HG03045 (cell line): Measurements from ENCODE around the gene MAML3.

ENCODE experiments used
- ATAC-seq: cut with Tn5 transposase; IDR thresholded peaks from one replicate; pipeline ENCODE4 v1.9.1; 2021; ENCODE audit warnings: mild to moderate bottlenecking, moderate library complexity; ENCODE audit not compliant: unreplicated experiment

MAML3 gene

GRCh38 chr4:140156529-140157171 lies 2.7 kb upstream of the MAML3 start:
- ATAC-seq: peak; percentile 78

DNA sequence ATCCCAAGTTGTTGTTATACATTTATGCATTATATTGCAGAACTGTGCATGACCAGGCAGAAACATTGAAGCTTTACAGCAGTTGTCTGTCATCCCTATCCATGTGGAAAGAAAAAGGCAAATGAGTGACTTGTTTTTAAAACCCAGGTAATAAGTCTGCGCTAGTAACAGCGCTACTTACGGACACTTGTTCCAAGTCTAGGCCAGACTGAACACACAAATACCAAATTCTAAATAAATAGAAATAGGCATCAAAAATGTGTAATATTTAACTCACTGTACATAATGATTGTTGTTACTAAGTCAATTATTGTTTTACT lies 548 bp upstream of the MAML3 start:
- ATAC-seq: no peak

- no peak for ATAC-seq
These were observed 616 bp downstream of the MAML3 start for GRCh38 chr4:140153419-140153717.

- no peak for ATAC-seq
These were observed 1.1 kb downstream of the MAML3 start for GRCh38 chr4:140152751-140153418.

- ATAC-seq: no peak
These were observed 1.8 kb downstream of the MAML3 start for GRCh38 chr4:140152013-140152703.

DNA sequence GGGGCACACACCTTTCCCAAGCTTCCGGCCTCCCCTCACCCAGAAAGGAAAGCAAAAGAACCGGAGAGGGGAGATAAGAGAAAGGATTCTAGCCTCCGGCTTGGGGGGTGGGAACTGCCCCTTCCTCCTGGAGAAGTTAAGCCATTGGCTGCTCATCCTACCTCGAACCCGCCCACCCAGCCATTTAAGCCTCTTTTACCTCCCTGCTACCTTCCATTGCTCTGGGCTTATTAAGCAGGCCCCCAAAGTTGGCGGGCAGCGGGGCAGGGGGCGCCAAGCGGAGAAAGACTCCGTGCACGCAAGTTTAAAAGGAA lies 2.3 kb downstream of the MAML3 start:
- ATAC-seq: no peak

GRCh38 chr4:140150886-140151698 lies 2.9 kb downstream of the MAML3 start:
- ATAC-seq: no peak

DNA sequence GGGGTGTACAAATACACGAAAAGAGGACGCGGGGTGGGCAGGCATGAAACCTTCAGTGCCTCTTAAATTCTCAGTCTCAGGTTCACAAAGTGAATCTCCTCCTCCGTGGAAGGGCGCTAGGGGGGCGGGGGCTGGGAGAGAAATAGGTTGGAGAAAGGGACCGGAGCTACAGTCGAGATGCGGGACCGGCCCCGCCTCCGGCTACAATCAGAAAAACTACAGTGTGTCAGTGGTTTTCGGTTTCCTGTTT lies 3.4 kb downstream of the MAML3 start:
- no peak for ATAC-seq

- ATAC-seq: no peak
These were observed 3.9 kb downstream of the MAML3 start for GRCh38 chr4:140149846-140150635.

DNA sequence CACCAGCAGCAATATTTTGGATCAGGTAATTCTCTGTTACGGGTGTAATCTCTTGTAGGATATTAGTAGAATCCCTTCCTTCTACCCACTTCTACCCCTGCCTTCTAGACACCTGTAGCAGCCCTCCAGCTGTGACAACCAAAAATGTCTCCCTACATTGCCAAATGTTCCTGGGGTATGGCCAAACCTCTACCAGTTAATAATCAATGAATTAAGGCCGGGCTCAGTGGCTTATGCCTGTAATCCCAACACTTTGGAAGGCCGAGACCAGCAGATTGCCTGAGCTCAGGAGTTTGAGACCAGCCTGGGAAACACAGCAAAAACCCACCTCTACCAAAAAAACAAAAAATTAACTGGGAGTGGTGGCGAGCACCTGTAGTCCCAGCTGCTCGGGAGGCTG lies 9.9 kb downstream of the MAML3 start:
- no peak for ATAC-seq

DNA sequence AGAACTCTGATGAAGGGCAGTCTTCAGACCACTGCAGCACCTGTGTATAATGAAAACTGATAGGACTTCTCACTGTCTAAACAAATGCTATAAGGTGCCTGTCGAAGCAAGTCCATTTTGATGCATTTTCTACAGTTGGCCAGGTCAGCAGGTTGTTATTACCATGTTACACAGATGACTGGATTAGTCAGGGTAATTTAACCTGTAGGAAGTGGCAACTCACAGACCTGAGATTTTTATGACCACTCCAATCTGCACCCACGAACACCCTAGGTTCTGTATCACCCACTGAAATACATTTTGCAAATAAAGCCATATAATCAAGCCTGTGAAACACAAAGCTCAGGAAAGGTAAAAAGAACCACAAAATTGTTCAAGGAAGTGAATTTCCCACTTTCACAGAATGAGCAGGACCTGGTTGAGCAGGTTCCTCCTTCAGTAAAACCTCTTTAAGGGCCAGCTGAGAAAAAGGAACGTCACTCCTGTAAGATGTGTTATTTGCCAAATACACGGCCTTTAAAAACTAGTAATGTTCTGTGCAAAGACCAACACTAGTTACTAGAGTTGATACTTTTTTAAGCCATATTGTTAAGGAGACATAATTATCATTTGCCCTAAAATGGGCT lies 12.7 kb downstream of the MAML3 start:
- ATAC-seq: no peak

GRCh38 chr4:140140566-140140965 lies 13.4 kb downstream of the MAML3 start:
- no peak for ATAC-seq

GRCh38 chr4:140138428-140138827 lies 15.6 kb downstream of the MAML3 start:
- ATAC-seq: no peak

GRCh38 chr4:140137671-140138070 lies 16.3 kb downstream of the MAML3 start:
- ATAC-seq: no peak

DNA sequence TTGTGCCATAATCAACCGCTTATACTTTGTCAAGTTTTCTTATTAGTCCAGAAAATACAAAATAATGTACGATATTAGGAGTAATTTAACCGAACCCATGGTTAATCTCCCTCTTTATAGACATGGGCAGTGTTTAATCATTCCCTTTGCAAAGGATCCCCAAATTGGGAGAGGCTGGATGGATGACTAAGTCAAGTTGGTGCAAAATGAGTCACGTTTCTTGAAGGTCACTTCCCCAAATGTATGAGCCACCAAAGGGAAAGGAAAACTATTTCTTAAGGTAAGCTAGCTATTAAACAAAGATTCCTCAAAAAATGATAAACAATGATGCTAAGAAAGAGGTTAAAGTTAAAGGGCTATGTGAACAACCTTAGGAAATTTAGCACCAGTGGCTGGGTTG lies 17.5 kb downstream of the MAML3 start:
- ATAC-seq: no peak

DNA sequence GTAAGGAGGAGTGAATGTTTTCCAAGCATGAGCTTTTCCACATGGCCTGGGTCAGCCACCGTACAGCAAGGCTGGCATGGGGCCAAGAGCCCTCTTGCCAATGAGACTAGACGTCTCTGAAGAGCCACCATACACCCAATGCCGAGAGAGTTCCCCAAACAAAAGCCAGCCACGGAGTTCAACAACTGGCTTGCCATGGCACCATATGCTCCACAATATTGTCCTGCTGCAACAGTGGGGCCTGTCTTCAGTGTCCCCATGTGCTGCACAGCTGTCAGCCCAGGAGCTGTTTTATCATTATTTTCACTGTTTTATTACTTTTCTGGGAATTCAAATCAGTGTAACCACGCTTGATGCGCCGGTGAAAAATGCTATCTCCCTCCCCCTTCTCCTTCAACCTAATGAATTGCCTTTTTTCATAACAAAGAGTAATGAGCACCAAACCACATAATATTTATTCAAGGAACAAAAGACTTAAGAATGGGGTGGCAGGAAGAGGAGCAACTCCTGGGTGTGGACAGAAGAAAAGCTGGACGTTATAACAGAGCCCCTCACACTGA lies 18.4 kb downstream of the MAML3 start:
- no peak for ATAC-seq

DNA sequence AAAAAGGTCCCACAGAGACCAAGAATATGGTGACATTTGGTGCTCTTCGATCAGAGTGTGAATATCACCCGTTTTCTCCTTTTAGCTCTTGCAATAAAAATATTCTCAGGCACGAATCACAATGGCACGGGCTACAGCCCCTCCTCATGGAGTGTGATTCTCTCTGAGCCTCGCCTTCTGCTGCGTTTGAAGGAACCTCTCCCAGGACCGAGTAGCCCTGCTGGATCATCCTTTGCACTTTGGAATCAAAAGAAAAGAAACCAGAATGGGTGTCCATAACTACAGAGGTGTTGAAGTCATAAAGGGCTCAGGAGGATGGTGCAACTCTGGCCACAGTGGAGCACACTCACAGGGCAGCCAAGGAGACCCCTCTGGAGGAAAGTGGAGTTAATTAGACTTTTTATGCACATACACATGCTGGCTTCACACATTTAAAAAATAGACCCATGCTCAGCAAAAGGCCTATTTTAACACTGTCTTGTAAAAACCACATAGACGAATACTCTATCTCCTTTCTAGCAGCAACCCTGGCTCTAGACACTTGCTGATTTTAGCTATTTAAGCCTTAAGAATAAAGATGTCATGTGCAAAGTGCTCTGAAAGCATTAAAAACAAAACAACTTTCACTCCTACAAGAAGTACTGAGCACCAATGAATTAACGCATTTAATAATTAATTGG lies 19.1 kb downstream of the MAML3 start:
- ATAC-seq: no peak

- no peak for ATAC-seq
These were observed 20.4 kb downstream of the MAML3 start for GRCh38 chr4:140133576-140133975.

GRCh38 chr4:140131675-140132229 lies 22.2 kb downstream of the MAML3 start:
- no peak for ATAC-seq

GRCh38 chr4:140130677-140131076 lies 23.3 kb downstream of the MAML3 start:
- no peak for ATAC-seq
